ENCODE measurements around the gene WFS1. TPM values are rescaled to one million over a fixed set of nuclear protein-coding genes. Genes with fewer than 3 reads are reported as not detected.

Gene WFS1
- total RNA-seq, 1 donor from 2014 or later: 41.1 TPM

DNA sequence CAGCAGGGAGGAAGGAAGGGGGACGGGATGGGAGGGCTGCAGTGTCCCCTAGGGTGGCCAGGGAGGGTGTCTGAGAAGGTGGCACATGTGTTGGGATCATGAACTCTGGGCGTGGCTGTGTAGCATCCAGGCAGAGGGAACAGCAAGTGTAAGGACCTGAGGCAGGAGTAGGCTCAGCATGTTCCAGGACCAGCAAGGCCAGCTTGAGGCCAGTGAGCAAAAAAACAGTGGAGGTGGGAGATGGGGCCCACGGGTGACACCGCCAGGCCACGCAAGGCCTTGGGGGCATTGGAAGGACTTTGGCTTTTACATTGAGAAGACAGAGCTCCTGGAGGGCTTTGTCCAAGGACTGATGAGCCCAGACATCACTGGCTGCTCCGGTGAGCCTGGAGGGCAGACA lies 16.5 kb upstream of the WFS1 start:
- no peak overlapping the region for H3K4me3 Mint-ChIP-seq
- no peaks in the 10 kb centered on the region for H3K9me3 Mint-ChIP-seq
- peaks cover 33% of the 10 kb centered on the region for H3K27me3 Mint-ChIP-seq
- no peaks in the 10 kb centered on the region for H3K36me3 Mint-ChIP-seq
- peaks cover 12% of the 10 kb centered on the region for H3K4me1 Mint-ChIP-seq (ENCODE audit: unreplicated experiment)
- DNase-seq (ENCODE audit: extremely low spot score, unreplicated experiment): no peak
- H3K27ac Mint-ChIP-seq: no peak overlapping the region
- TF ChIP-seq, protein P1, sequence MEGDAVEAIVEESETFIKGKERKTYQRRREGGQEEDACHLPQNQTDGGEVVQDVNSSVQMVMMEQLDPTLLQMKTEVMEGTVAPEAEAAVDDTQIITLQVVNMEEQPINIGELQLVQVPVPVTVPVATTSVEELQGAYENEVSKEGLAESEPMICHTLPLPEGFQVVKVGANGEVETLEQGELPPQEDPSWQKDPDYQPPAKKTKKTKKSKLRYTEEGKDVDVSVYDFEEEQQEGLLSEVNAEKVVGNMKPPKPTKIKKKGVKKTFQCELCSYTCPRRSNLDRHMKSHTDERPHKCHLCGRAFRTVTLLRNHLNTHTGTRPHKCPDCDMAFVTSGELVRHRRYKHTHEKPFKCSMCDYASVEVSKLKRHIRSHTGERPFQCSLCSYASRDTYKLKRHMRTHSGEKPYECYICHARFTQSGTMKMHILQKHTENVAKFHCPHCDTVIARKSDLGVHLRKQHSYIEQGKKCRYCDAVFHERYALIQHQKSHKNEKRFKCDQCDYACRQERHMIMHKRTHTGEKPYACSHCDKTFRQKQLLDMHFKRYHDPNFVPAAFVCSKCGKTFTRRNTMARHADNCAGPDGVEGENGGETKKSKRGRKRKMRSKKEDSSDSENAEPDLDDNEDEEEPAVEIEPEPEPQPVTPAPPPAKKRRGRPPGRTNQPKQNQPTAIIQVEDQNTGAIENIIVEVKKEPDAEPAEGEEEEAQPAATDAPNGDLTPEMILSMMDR (conservative IDR thresholded peaks at IDR 0.05): no peak

GRCh38 chr4:6253961-6254360 lies 15.7 kb upstream of the WFS1 start:
- Mint-ChIP-seq H3K27me3 (peaks cover 25% of the 10 kb centered on the region), H3K4me3 (no peak overlapping the region), H3K27ac (no peak overlapping the region), H3K36me3 (no peaks in the 10 kb centered on the region), H3K4me1 (ENCODE audit: unreplicated experiment) (peaks cover 12% of the 10 kb centered on the region), H3K9me3 (no peaks in the 10 kb centered on the region)
- TF ChIP-seq, protein P1 (conservative IDR thresholded peaks at IDR 0.05): no peak
- DNase-seq (ENCODE audit: extremely low spot score, unreplicated experiment): no peak

GRCh38 chr4:6256141-6256540 lies 13.5 kb upstream of the WFS1 start:
- TF ChIP-seq, protein P1 (conservative IDR thresholded peaks at IDR 0.05): no peak
- no peak overlapping the region for H3K4me3 Mint-ChIP-seq
- H3K9me3 Mint-ChIP-seq: no peaks in the 10 kb centered on the region
- DNase-seq (ENCODE audit: extremely low spot score, unreplicated experiment): no peak
- no peaks in the 10 kb centered on the region for H3K36me3 Mint-ChIP-seq
- peaks cover 7% of the 10 kb centered on the region for H3K27me3 Mint-ChIP-seq
- no peak overlapping the region for H3K27ac Mint-ChIP-seq
- peaks cover 12% of the 10 kb centered on the region for H3K4me1 Mint-ChIP-seq (ENCODE audit: unreplicated experiment)

DNA sequence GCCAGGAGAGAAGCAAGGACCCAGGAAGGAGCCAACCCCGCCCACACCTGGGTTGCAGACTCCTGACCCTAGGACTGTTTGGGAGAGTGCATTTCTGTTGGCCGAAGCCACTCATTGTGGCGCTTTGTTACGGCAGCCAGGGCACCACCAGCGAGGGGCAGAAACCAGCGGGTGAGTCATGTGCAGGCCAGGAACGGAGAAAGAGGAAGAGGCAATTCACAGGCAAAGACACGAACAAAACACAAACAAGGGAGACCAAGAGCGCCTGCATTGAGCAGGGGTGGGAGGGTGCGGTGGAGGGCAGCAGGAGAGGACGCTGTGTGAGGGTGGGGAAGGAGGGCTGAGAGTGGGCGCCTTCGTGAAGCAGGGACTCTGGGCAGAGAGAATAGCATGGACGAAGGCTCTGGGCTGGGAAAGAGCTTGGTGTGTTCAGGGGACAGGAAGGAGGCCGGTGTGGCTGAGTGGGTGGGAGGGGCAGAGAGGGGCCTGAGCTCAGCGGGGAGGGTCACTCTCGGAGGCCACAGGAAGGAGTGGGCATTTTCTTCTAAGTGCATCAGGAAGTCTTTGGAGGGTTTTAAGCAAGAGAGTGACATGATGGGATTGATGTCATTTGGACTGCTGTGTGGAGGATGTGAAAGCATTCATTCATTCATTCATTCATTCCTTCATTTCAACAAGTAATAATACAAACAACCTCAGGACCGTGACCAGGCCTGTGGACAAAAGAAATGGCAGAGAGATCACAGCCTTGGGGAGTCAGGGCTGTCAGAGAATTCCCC lies 12.2 kb upstream of the WFS1 start:
- TF ChIP-seq, protein P1 (conservative IDR thresholded peaks at IDR 0.05): no peak
- no peaks in the 10 kb centered on the region for H3K36me3 Mint-ChIP-seq
- peaks cover 12% of the 10 kb centered on the region for H3K4me1 Mint-ChIP-seq (ENCODE audit: unreplicated experiment)
- H3K9me3 Mint-ChIP-seq: no peaks in the 10 kb centered on the region
- H3K4me3 Mint-ChIP-seq: no peak overlapping the region
- no peak for DNase-seq (ENCODE audit: extremely low spot score, unreplicated experiment)
- H3K27ac Mint-ChIP-seq: no peak overlapping the region
- peaks cover 13% of the 10 kb centered on the region for H3K27me3 Mint-ChIP-seq

DNA sequence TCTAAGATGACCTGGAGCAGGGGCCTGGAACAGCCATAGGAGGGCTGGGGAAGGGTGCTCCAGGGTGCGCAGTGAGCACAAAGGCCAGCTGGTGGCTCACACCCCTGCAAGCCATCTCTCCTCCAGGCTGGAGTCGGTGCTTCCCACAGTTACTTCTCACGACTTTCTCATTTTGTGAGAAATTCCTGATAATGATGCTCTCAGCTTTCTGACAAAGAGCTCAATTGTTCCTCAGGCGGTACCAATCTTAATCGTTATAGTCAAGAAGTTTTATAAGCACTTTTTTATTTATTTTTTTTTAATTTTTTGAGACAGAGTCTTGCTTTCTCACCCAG lies 11.7 kb upstream of the WFS1 start:
- DNase-seq (ENCODE audit: extremely low spot score, unreplicated experiment): no peak
- Mint-ChIP-seq H3K9me3 (no peaks in the 10 kb centered on the region), H3K4me1 (ENCODE audit: unreplicated experiment) (peaks cover 12% of the 10 kb centered on the region), H3K27ac (no peak overlapping the region), H3K36me3 (no peaks in the 10 kb centered on the region), H3K4me3 (no peak overlapping the region), H3K27me3 (peaks cover 13% of the 10 kb centered on the region)
- TF ChIP-seq, protein P1 (conservative IDR thresholded peaks at IDR 0.05): no peak
